AG10803 (cell line): ENCODE measurements around the gene EIF2S2.

ENCODE experiments used
- DNase-seq: peaks from one replicate; pipeline ENCODE4 v3.0.0; 2010; ENCODE audit warnings: low read depth
- H3K4me3 ChIP-seq: 2 replicates; pipeline ENCODE4 v1.5.1; 2011; ENCODE audit warnings: mild to moderate bottlenecking, low read length, control low read depth
- TF ChIP-seq, protein P1 (sequence below): conservative IDR thresholded peaks from 2 replicates; pipeline ENCODE4 v1.5.1; 2011; ENCODE audit warnings: mild to moderate bottlenecking, low read length, control low read depth, inconsistent platforms

Gene EIF2S2

DNA sequence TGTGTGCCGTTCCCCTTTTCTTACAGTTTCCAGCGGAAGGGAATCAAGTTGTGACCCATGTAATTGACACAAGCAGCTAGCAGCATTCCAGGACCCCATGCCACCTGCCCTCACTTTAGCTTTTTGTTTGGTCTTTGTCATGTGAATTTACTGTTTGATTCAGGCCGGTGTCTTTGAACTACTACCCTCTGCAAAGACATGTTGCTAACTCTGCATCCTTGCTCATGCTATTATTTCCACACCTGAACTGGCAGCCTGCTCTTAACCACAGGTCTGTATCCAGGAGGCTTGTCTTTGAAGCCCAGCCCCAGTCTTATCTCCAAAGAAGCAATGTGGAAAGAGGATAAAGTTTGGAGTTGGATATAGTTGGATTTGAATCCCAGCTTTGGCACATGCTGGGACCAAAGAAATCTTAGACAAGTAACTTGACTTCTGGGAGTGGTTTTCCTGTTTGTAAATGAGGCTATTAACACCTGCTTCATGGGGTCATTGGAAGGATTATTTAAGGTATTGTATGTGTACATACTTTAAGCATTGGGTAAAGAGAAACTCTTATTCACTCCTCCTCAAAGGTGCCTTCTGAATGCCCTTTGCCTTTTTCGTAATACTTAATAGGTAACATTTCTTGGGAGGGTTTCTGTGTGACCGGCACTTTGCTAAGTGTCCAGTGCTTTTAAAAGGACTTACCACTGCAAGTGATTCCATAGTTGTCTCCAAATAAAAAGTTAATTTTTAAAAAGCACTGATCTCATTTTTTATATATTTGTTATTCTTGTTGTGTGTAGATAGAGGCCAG is 65.9 kb downstream of the EIF2S2 start:
- DNase-seq, result no peak
- TF ChIP-seq, protein P1, sequence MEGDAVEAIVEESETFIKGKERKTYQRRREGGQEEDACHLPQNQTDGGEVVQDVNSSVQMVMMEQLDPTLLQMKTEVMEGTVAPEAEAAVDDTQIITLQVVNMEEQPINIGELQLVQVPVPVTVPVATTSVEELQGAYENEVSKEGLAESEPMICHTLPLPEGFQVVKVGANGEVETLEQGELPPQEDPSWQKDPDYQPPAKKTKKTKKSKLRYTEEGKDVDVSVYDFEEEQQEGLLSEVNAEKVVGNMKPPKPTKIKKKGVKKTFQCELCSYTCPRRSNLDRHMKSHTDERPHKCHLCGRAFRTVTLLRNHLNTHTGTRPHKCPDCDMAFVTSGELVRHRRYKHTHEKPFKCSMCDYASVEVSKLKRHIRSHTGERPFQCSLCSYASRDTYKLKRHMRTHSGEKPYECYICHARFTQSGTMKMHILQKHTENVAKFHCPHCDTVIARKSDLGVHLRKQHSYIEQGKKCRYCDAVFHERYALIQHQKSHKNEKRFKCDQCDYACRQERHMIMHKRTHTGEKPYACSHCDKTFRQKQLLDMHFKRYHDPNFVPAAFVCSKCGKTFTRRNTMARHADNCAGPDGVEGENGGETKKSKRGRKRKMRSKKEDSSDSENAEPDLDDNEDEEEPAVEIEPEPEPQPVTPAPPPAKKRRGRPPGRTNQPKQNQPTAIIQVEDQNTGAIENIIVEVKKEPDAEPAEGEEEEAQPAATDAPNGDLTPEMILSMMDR, result no peak
- no peak overlapping the region for H3K4me3 ChIP-seq

DNA sequence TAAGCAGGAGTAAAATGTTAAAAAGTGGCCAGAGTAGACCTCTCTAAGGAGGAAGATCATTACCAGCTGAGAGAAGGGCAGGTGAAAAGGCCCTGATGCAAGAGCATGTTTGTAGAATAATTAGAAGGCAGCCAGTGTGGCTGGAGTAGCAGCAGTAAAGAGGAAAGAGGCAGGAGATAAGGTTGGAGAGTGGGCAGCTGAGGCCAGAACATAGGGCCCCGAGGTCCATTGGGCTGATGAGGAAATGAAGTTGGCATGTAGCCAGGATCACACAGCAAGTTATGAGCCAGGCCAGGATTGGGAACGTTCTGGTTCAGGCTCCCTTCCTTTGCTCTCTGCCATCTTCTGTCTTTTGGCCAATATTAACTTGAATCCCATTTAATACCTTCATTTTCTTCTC is 66.7 kb downstream of the EIF2S2 start:
- H3K4me3 ChIP-seq, result no peak overlapping the region
- DNase-seq, result no peak
- TF ChIP-seq, protein P1, result no peak

DNA sequence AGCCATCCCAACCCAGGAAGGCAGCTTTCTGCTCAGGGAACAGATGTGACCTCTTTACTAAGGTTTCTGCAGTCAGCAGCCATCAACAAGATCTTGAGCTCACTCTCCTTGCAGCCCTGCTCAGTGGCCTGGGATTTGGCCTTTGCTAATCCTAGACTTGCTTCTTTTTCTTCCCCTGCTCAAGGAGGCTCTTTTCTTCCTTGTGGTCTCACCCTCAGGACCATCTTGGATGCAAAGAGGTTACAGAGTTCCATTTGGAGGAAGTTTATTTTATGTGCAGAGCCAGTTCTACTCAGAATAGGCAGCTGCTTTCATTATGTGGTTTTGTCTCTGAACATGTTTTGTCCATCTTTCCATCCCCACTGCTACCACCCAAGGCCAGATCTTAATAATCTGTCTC is 69.0 kb downstream of the EIF2S2 start:
- TF ChIP-seq, protein P1, result no peak
- DNase-seq, result no peak
- H3K4me3 ChIP-seq, result no peak overlapping the region

DNA sequence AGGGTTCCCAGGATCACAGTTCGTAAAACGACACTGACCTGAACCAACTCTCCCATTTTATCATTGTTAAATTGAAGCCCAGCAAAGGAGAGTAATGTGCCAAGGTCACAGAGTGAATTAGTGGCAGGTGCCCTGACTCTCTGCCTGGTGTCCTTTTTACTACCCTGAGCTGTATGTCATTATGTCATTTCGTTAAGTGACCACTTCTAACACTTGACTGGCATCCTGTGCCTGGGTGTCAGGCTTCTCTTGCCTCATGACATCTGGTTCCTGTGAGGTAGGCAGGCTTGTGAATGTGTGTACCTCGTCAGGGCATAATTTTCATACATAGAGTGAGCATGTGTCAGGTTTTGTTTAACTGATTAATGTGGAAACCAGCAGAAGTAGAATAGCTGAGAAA is 69.8 kb downstream of the EIF2S2 start:
- TF ChIP-seq, protein P1, result no peak
- no peak overlapping the region for H3K4me3 ChIP-seq
- no peak for DNase-seq

DNA sequence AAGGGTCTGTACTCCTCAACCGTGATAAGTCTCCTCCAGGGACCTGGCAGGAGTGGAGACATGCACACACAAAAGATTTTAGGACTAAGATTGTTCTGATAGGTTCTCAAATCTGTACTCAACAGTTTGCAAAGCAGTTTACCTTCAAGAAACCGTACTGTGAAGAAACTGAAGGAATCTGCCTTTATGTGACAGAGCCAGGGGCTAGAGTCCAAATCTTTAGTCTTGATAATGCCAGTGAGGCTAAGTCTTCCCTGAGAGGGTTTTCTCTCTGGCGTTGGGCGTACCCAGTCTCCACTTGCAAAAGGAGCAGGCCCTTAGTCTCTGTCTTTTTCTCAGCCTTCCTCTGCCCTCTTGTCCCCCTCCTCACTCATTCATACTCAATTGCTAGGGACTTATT is 70.8 kb downstream of the EIF2S2 start:
- no peak overlapping the region for H3K4me3 ChIP-seq
- TF ChIP-seq, protein P1, result no peak
- no peak for DNase-seq

DNA sequence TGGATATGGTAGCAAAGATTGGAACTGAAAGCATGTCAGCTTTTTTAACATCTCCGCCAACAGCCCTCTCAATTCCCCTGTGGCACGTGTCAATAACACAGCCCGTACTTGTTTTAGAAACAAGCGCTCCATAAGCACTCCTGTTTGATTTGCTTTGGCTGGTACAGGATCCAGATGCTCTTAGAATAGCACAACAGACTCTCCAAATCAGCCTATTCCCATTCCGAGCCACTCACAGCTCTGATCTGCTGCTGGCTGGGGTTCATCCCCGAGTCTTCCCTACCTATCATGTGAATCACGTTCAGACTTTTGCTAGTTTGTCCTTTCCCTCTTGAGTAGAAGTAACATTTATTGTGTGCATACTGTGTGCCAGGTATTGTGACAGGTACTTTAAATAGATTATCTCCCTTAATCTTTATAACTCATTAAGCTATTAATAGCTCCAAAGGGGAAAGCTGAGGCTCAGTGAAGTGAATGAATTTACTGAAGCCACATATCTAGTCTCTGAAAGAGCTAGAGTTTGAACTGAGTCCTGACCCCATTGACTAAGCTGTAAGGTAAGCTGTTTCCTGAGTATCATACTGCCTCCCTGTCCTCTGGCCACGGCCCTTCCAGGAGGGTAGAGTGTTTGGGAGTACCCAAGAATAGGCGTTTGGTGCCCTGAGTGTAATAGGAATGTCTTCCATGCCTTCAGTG is 71.6 kb downstream of the EIF2S2 start:
- TF ChIP-seq, protein P1, result no peak
- H3K4me3 ChIP-seq, result no peak overlapping the region
- no peak for DNase-seq
